ENCODE results near the gene PTPN14. TPM values are rescaled to one million over a fixed set of nuclear protein-coding genes. Genes with fewer than 3 reads are reported as not detected.
A peak's percentile ranks its signal among the peaks of the same experiment; 100 is the strongest.

Gene PTPN14
- total RNA-seq, 1 experiment from 2014 or later = 27.4 TPM

- no peak for DNase-seq (ENCODE audit: low read depth)
Measured at GRCh38 chr1:214369364-214369763, 182.0 kb downstream of the PTPN14 start.

- DNase-seq (ENCODE audit: low read depth) = no peak
Measured at GRCh38 chr1:214367841-214368240, 183.6 kb downstream of the PTPN14 start.

- no peak for DNase-seq (ENCODE audit: low read depth)
Measured at GRCh38 chr1:214364786-214365295, 186.6 kb downstream of the PTPN14 start.

GRCh38 chr1:214364386-214364785, 187.0 kb downstream of the PTPN14 start:
- peak; percentile 29 for DNase-seq (ENCODE audit: low read depth)

- DNase-seq (ENCODE audit: low read depth) = no peak
Measured at GRCh38 chr1:214363386-214363785, 188.0 kb downstream of the PTPN14 start.

- DNase-seq (ENCODE audit: low read depth) = peak; percentile 54
Measured at GRCh38 chr1:214362188-214362882, 189.1 kb downstream of the PTPN14 start.

GRCh38 chr1:214361636-214362035, 189.8 kb downstream of the PTPN14 start:
- DNase-seq (ENCODE audit: low read depth) = no peak

- DNase-seq (ENCODE audit: low read depth) = no peak
Measured at GRCh38 chr1:214360525-214361164, 190.8 kb downstream of the PTPN14 start.

- DNase-seq (ENCODE audit: low read depth) = no peak
Measured at GRCh38 chr1:214360116-214360515, 191.3 kb downstream of the PTPN14 start.

- peak; percentile 48 for DNase-seq (ENCODE audit: low read depth)
Measured at GRCh38 chr1:214354440-214355148, 196.8 kb downstream of the PTPN14 start.

- DNase-seq (ENCODE audit: low read depth) = no peak
Measured at GRCh38 chr1:214352838-214353237, 198.6 kb downstream of the PTPN14 start.

- DNase-seq (ENCODE audit: low read depth) = no peak
Measured at GRCh38 chr1:214351551-214352277, 199.7 kb downstream of the PTPN14 start.

GRCh38 chr1:214349781-214350180, 201.6 kb downstream of the PTPN14 start:
- DNase-seq (ENCODE audit: low read depth) = peak; percentile 27

GRCh38 chr1:214349008-214349407, 202.4 kb downstream of the PTPN14 start:
- DNase-seq (ENCODE audit: low read depth) = no peak

- DNase-seq (ENCODE audit: low read depth) = no peak
Measured at GRCh38 chr1:214344897-214345296, 206.5 kb downstream of the PTPN14 start.

- DNase-seq (ENCODE audit: low read depth) = no peak
Measured at GRCh38 chr1:214342525-214342924, 208.9 kb downstream of the PTPN14 start.

- no peak for DNase-seq (ENCODE audit: low read depth)
Measured at GRCh38 chr1:214341932-214342331, 209.5 kb downstream of the PTPN14 start.

GRCh38 chr1:214341459-214341858, 209.9 kb downstream of the PTPN14 start:
- no peak for DNase-seq (ENCODE audit: low read depth)

GRCh38 chr1:214338212-214338611, 213.2 kb downstream of the PTPN14 start:
- DNase-seq (ENCODE audit: low read depth) = no peak

GRCh38 chr1:214337511-214337910, 213.9 kb downstream of the PTPN14 start:
- peak; percentile 61 for DNase-seq (ENCODE audit: low read depth)

- DNase-seq (ENCODE audit: low read depth) = no peak
Measured at GRCh38 chr1:214337015-214337414, 214.4 kb downstream of the PTPN14 start.

GRCh38 chr1:214335567-214335966, 215.8 kb downstream of the PTPN14 start:
- DNase-seq (ENCODE audit: low read depth) = no peak

Data from M059J (cell line).